GM19099 (cell line): ENCODE measurements around the gene SOAT1.

Experiments used
- POLR2A ChIP-seq: IDR thresholded peaks from 3 replicates; pipeline ENCODE4 v1.6.1; 2011; ENCODE audit warnings: low read depth; ENCODE audit not compliant: insufficient read length; ENCODE audit errors: extremely low read depth

The SOAT1 gene

GRCh38 chr1:179327196-179327595, 33.6 kb downstream of the SOAT1 start:
- TF ChIP-seq POLR2A = no peak

- no peak for TF ChIP-seq POLR2A
Observed at GRCh38 chr1:179327679-179328078, 34.1 kb downstream of the SOAT1 start.

GRCh38 chr1:179329862-179330261, 36.3 kb downstream of the SOAT1 start:
- no peak for TF ChIP-seq POLR2A

- no peak for TF ChIP-seq POLR2A
Observed at GRCh38 chr1:179334440-179334839, 40.8 kb downstream of the SOAT1 start.

- no peak for TF ChIP-seq POLR2A
Observed at GRCh38 chr1:179337288-179337687, 43.7 kb downstream of the SOAT1 start.

GRCh38 chr1:179337942-179338560, 44.5 kb downstream of the SOAT1 start:
- no peak for TF ChIP-seq POLR2A

GRCh38 chr1:179340918-179341317, 47.3 kb downstream of the SOAT1 start:
- TF ChIP-seq POLR2A = no peak

GRCh38 chr1:179341943-179342547, 48.4 kb downstream of the SOAT1 start:
- no peak for TF ChIP-seq POLR2A

- no peak for TF ChIP-seq POLR2A
Observed at GRCh38 chr1:179342740-179343404, 49.3 kb downstream of the SOAT1 start.

- TF ChIP-seq POLR2A = no peak
Observed at GRCh38 chr1:179351281-179351680, 57.7 kb downstream of the SOAT1 start.

- no peak for TF ChIP-seq POLR2A
Observed at GRCh38 chr1:179352236-179352635, 58.6 kb downstream of the SOAT1 start.

- TF ChIP-seq POLR2A = no peak
Observed at GRCh38 chr1:179353546-179353945, 59.9 kb downstream of the SOAT1 start.

- TF ChIP-seq POLR2A = peak; percentile 73
Observed at GRCh38 chr1:179365342-179366092, 71.9 kb downstream of the SOAT1 start, which contains the start of gene AXDND1. TSS of gene AXDND1 (plus strand) at chr1:179365971. CDS start at chr1:179366510, 539 bp downstream.

GRCh38 chr1:179366093-179366800, 72.7 kb downstream of the SOAT1 start:
- no peak for TF ChIP-seq POLR2A
